GM18526 (cell line): ENCODE measurements around the gene CREG2.

ENCODE experiments used
- POLR2A ChIP-seq: IDR thresholded peaks from 3 replicates; pipeline ENCODE4 v1.6.1; 2011; ENCODE audit not compliant: insufficient read length; ENCODE audit errors: extremely low read depth

The CREG2 gene, protein sequence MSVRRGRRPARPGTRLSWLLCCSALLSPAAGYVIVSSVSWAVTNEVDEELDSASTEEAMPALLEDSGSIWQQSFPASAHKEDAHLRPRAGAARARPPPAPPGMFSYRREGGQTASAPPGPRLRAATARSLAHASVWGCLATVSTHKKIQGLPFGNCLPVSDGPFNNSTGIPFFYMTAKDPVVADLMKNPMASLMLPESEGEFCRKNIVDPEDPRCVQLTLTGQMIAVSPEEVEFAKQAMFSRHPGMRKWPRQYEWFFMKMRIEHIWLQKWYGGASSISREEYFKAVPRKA

DNA sequence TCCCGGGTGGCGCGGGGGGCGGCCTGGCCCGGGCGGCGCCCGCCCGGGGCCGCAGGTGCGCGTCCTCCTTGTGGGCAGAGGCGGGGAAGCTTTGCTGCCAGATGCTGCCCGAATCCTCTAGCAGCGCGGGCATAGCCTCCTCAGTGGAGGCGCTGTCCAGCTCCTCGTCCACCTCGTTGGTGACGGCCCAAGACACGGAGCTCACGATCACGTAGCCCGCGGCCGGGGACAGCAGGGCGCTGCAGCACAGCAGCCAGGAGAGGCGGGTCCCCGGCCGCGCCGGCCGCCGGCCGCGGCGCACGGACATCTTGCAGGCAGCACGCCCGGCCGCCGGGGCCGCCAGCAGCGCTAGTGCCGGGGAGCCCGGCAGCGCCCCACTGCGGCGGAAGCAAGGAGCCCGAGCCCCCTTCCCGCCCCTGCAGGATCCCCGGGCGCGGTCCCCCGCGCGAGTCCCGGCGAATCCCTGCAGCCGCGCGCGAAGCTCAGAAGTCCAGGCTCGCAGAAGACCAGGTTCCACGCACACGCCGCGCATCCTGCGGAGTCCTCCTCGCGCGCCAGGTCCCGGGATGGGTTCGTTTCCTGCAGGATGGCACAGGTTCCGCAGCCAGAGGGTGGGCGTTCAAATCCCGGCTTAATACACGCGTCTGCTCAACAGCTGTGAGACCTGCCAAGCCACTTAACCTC lies at the start of gene CREG2:
Gene CREG2, minus strand, starts transcription at position 353 of the 684 bp plus-strand sequence. Its CDS starts 46 bp downstream, at position 307.
- no peak for TF ChIP-seq POLR2A

DNA sequence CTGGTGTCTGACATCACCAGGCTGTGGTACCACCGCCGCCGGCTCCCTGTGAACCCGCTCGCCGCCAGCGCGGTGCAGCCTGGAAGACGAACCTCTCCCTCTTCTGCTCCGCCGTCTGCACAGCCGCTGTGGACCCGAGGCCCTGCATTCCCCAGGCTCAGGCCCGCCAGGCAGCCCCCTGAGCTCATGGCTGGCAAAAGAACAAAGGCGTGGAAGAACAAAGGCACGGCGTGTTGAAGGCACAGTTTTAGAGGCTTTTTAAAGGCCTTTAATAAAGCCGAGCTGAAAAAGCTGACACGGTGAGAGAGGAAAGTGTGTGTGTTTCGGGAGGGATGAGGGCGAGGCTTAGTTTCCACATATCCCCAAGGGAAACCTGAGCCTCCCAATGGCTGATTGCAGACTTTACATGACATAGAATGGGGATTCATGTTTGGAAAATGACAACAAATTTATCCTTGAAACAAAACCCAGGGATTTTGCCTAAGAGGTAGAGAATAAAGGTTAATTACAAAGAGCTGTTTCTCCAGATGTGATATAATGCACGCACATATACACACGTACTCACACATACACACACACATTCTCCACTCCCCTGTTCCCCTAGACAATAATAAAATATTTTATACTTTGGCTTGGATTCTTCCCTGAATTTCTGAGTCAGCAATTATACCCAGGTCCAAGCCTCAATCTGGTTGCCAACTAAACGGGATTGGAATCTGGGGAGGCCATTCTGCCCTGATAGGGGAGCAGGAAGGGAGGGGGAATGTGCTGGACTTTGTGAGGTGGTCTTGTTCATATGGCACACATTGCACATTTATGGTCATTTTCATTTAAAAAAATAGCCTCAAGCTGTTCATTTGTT lies 47.9 kb upstream of the CREG2 start:
- no peak for TF ChIP-seq POLR2A

DNA sequence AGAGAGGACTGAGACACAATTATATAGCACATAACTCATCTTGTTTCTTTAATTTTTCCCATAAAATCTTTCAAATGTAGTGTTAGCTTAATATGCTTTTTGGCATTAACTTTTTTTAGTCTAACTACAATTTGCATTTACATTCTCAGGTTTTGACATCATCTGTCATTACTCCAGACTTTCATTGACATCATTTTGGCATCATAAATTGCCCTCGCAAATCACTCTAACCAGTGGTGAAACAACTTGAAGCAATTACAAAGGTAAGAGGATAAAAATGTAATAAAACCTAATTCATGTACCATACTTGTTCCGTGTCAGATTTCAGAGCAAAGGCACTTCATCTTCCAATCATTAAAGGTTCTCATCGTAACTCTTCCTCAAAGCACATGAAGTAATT lies 46.2 kb upstream of the CREG2 start:
- no peak for TF ChIP-seq POLR2A

DNA sequence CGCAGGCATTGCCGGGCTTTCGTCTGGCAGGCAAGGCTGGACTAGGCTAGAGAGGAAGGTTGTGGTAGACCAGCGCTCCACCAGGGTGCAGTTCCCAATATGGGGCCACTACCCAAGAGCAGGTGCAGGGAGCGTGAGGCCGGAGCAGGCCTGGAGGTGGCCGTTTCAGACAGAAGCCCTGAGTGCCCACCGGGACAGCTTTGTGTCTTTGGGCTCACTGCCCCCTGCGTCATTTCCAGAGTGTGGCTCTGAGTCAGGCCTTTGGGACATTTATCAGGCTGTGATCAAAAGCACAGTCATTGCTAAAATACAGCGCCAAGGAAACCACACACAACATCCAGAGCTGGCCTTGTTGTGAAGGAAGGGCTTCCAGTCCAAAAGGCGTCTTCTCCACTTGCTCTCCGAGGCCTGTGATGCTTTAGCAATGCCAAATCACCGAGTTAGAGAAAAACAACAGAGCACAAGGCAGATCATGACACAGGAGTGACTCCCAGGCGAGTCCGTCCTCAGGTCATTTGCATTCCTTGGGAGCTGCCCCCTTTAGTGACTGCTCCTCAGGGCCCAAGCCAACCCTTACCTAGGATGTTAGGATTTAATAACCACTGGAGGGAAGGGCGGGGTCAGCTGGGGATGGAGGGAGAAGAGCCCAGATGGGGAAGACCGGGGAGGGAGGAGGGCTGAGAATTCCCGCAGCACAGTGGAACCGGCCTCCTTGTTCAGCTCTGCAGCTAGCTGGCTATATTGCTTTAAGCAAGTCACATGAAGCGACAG lies 45.3 kb upstream of the CREG2 start:
- TF ChIP-seq POLR2A, result no peak

DNA sequence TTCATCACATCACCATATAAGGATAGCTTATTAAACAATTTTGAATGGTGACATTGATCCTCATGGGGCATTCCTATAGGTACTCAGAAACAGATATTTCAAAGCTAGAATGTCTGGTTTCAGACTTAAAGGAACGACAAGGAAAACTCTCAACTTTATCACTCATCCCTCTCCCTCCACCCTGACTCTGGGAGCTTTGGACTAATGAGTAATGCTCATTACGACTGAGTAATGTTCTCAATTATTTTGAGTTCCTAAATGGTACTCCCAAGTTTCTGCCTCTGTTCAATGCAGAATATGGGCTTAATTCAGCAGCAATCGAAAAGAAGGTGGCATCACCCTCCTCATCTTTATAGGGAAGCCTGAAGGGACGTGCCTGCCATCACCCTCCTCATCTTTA lies 44.2 kb upstream of the CREG2 start:
- no peak for TF ChIP-seq POLR2A

DNA sequence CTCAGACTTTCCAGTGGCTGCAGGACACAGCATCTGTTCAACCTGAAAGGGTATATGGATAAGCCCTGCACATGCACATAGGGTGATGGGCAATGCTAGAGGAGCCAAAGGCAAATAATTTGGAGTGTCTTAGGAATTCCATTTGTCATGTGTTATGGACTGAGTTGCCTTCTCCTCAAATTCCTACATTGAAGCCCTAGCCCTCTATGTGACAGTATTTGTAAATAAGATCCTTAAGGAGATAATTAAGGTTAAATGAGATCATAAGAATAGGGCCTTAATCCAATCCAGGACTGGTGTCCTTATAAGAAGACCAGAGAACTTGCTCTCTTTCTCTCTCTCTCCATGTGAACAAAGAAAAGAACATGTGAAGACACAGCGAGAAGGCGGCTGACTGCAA lies 42.9 kb upstream of the CREG2 start:
- TF ChIP-seq POLR2A, result no peak

DNA sequence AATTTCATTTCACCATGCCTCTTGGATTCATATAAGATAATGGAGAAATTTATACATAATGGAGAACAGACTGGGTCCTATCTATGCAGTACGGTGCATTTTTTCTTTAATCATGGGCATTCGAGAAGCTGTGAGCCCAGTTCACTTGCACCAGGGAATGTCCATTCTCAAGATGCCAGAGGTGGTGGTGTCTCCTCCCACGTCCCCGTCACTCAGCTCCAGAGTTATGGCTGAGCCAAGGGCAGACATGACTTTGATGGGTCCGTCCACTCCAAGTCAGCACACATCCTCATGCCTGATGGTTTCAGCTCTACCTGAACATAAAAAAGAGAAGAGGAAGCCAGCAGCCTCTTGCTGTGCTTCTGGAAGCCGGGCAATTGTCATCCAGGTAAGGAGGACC lies 42.1 kb upstream of the CREG2 start:
- TF ChIP-seq POLR2A, result no peak

DNA sequence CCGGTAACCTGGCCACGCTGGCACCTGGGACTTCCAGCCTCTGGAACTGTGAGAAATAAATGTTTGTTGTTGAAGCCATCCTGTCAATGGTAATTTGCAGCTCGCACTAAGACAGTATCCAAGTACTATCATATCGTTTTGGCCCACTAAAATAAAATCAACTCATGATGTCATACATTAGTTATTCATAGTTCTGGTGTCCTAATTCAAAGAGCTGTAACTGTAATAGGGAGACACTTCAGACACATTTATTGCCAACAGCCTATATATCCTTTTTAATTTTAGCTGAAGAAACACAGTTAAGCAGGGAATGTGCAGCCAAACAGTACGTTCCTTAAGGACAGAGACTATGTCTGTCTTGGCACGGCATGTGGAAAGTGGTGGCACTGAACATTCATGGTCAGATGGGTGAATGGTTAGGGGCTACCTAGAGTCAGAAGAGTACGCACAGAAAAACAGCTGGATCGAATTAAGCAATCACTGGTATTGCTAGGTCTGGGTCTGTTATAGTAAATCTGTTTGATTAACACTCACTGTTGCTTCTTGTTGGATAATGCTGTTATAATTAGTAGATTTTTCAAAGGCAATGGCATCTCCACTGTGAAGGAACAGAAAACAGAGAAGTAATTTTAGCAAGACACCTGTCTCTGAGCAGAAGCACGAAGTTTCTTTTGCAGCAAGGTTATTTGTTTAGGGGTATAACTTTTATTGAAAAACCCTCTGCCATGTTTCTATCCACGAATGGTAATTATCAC lies 41.3 kb upstream of the CREG2 start:
- no peak for TF ChIP-seq POLR2A

DNA sequence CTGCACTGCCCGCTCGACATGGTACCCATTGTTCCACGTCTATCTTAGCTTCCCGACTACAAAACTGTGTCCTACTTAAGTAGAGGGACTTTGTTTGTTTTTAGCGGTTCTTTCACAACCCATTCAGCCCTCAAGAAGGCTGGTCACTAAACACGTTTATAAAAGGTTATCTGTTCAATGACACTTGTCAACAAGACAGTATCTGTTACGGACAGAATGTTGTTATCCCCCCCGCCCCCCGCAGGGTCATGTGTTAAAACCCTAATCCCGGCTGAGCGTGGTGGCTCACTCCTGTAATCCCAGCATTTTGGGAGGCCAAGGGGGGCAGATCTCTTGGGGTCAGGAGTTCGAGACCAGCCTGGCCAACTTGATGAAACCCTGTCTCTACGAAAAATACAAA lies 40.4 kb upstream of the CREG2 start:
- no peak for TF ChIP-seq POLR2A

DNA sequence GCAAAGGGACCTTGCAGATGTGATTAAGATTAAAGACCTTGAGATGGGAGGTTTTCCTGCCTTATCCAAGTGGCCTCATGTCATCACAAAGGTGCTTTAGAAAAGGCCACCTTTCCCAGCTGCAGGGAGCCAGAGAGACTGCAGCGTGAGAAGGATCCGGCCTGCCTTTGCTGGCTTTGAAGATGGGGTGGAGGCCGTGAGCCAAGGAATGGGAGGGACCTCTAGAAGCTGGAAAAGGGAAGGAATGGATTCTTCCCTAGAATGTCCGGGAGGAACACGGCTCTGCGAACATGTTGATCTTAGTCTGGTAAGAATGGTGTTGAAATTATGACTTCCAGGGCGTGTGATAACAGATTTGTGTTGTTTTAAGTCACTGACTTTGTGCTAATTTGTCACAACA lies 39.9 kb upstream of the CREG2 start:
- TF ChIP-seq POLR2A, result no peak

DNA sequence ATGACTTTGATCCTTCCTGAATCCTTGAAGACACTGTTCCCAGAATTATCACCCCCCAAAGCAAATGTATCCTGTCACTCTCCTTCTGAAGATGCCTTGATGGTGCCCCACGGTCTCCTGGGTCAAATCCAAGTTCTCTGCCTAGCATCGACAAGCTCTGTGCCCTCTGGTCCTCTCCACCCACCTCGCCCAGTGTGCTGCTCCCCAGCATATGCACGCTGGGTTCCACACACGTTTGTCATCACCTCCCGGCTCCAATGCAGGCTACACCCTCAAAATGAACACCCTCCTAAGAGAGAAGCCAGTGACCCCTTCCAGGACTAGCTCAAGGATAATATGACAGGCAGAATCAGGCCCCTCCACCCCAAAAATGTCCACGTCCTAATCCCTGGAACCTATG lies 39.5 kb upstream of the CREG2 start:
- no peak for TF ChIP-seq POLR2A

DNA sequence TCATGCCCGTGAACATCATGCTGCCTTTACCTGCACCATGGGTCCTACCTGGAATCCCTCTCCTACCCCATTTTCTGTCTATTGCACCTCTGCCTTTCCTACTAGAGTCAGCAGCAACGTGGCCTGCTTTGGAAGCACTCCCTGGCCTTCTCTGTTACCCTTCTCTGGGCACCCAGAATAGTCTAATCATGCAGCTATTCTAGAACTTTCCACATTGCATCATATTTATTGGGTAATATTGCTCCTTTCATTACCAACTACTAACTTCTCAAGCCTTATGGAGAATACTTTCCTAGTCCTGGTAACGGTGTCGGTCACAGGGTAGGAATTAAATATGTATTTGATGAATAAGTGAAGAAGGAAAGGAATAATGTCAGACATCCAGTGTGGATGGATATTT lies 33.3 kb upstream of the CREG2 start:
- no peak for TF ChIP-seq POLR2A

DNA sequence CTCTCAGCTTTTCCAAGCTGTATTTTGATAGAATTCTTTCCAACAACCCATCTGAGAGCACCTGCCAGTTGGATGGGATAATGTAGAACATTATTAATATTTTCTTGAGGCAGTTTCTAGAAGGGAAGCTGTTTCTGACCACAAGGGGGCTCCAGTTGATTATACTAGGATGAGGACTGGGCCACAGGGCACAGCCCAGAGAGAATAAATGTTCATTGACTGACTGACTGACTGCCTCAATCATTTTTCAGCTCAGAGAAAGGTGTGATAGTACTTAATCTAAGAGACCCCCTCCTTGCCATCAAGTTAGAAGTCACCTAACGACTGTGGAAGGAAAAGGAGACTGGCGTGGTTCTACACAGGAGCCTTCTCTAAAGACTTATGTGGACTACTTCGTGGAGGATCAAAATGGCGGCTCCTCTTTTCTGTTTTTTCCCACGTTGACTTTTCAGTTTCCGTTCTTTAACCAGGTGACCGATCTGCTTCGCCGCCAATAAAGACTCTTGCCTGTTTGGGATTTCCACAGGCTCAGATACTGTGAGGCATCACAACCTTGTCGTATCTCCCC lies 31.9 kb upstream of the CREG2 start:
- no peak for TF ChIP-seq POLR2A

DNA sequence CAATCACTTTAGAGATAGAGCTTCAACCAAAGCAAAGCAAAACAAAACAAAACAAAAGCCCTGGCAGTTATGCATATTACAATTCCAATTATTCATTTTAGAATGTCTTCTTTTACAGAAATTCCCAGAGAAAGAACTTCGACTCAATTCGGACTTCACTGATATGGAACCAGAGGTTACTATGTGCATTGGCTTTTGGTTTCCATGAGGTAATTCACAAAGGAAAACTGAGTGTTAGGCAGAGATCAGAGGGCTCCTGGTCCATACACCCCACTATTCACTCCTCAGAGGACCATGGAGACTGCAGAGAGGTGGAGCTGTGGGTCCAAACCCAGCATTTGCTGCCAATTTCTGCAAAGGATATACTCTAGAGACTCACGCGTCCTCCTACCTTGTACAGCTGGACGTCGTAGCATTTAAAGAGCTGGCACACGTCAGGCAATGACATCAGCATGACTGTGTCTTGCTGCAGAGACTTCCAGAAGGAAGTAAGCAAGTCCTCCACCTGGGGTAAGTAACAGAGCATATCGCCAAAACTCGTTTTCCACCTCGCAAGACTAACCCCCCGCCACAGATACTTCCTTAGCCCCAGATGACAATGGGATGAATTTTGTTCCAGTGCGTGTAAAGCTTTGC lies 31.3 kb upstream of the CREG2 start:
- TF ChIP-seq POLR2A, result no peak
